Astrocyte (in vitro differentiated cells and primary cell): Measurements from ENCODE around the gene EPHB1.
"Not testable (repeated sequence)": the region's sequence is repeated elsewhere in the genome, so short reads cannot be mapped to it uniquely, and the experiment has no call there.

Experiments
- CTCF ChIP-seq: IDR thresholded peaks from 2 replicates; pipeline ENCODE4 v1.5.1; 2011; ENCODE audit warnings: low read depth, mild to moderate bottlenecking, inconsistent platforms, low read length, moderate library complexity; ENCODE audit not compliant: insufficient read depth
- EZH2 ChIP-seq: IDR thresholded peaks from 2 replicates; pipeline ENCODE4 v1.6.1; 2012; ENCODE audit warnings: mild to moderate bottlenecking, low read length, inconsistent platforms; ENCODE audit not compliant: insufficient read depth

DNA sequence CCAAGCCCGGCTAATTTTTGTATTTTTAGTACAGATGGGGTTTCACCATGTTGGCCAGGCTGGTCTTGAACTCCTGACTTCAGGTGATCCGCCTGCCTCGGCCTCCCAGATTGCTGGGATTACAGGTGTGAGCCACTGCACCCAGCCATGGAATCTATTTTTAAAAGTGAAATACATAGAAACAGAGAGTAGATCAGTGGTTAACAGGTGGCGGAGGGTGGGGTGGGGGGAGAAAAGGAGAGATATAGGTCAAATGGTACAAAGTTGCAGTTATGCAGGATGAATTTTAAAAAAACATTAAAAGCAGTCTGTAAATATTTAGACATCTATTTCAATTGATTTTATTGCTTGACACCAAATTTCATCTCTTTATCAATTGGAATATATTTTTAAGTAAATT, 6.8 kb upstream of the EPHB1 start:
- TF ChIP-seq CTCF, EZH2: not testable (repeated sequence)
